GM10248 (cell line): ENCODE results near the gene DGKD.
A peak's percentile ranks its signal among the peaks of the same experiment; 100 is the strongest.

ENCODE experiments used
- CTCF ChIA-PET: fragments of 300-600 bp; sonication (Branson Sonifier 250); formaldehyde crosslinking; extraction: SDS; loops from one replicate; lab custom pipeline; 2021; ENCODE audit warnings: antibody characterized with exemption; lab: Yijun Ruan, JAX
- POLR2A ChIA-PET: fragments of 350-650 bp; sonication (Branson Sonifier 250); formaldehyde crosslinking; extraction: SDS; loops from one replicate; lab custom pipeline; 2020; ENCODE audit warnings: antibody characterized with exemption; lab: Yijun Ruan, JAX
- DNase-seq: peaks from one replicate; pipeline ENCODE4 v3.0.0; 2012; ENCODE audit errors: extremely low spot score
- CTCF ChIP-seq: IDR thresholded peaks from 2 replicates; pipeline ENCODE4 v1.5.1; 2012; ENCODE audit warnings: mild to moderate bottlenecking, low read depth; ENCODE audit errors: extremely low read depth, missing control alignments, control extremely low read depth

DGKD gene

GRCh38 chr2:233449081-233449901, 95.0 kb downstream of the DGKD start:
- CTCF ChIA-PET: interaction anchor here (1.2 to 8.4 kb wide), 4 partner anchors 9 to 263 kb away, joined by 3 to 138 read pairs (median 6); no protein-coding TSS in a partner anchor
- POLR2A ChIA-PET: no interaction called here
- no peak for DNase-seq
- TF ChIP-seq CTCF: peak; percentile 39

GRCh38 chr2:233449921-233450863, 95.9 kb downstream of the DGKD start:
- no peak for TF ChIP-seq CTCF
- no peak for DNase-seq
- CTCF ChIA-PET: interaction anchor here (0.7 kb wide), 1 partner anchor 46 kb away, joined by 3 read pairs; no protein-coding TSS in a partner anchor
- POLR2A ChIA-PET: no interaction called here

GRCh38 chr2:233450864-233451575, 96.7 kb downstream of the DGKD start:
- no peak for DNase-seq
- POLR2A ChIA-PET: no interaction called here
- TF ChIP-seq CTCF: no peak
- CTCF ChIA-PET: interaction anchor here (0.7 kb wide), 1 partner anchor 46 kb away, joined by 3 read pairs; no protein-coding TSS in a partner anchor

- ChIA-PET CTCF (interaction anchor here (0.9 to 1.6 kb wide), 2 partner anchors 8 to 113 kb away, joined by 3 to 4 read pairs; no protein-coding TSS in a partner anchor), POLR2A (no interaction called here)
- no peak for TF ChIP-seq CTCF
- no peak for DNase-seq
Observed at GRCh38 chr2:233451950-233452349, 97.7 kb downstream of the DGKD start.

DNA sequence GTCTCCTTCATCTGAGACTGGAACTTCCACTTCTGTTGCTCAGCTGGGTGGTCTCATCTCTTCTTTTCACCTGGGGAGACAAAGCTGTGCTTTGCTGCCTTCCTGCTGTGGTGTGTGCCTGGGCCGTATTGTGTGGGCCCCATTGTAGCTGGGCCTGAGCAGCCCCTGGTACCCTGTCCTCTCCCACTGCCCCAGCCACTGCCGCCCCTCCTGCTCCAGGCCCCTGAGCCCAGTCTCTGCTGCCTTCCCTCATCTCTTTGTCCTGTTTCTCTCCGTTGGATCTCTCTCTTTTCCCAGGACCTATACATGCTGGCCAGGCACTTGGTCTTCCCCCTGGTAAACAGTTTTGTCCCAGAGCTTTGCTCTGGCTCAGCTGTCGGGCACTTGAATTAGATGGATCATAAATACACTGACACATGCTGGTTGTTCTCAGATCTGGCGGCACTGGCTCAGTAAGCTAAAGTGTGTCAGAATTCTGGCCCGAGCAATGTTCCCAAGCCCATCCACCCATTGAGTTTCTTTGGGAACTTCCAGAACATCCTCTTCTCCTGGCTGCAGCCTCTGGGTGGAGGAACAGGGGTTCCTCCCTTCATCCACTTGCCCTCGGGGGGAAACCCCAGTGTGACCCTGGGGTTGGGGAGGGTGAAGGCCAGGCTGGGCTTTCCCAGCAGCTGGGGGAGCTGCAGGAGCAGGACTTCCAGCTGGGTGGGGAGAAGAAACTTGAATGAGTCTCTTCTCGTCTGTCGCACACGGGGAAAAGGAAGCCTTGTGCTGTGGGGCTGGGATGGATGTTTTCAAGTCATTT, 99.0 kb downstream of the DGKD start:
- ChIA-PET POLR2A (no interaction called here), CTCF (interaction anchor here (1.1 to 1.7 kb wide), 4 partner anchors 11 to 111 kb away, joined by 3 to 4 read pairs (median 3); no protein-coding TSS in a partner anchor)
- DNase-seq: no peak
- no peak for TF ChIP-seq CTCF
